ENCODE results near the gene ACTMAP.

ACTMAP gene

GRCh38 chr19:40691421-40692211, 58.7 kb downstream of the ACTMAP start:
- no peak overlapping the region for H3K4me3 ChIP-seq (ENCODE audit: low read depth, low read length)

More at GRCh38 chr19:40691421-40692211, 58.7 kb downstream of the ACTMAP start:
- no peak for TF ChIP-seq CTCF (IDR thresholded peaks at IDR 0.05; ENCODE audit: borderline replicate concordance, insufficient read depth, low read depth, low read length)
